ENCODE measurements around the gene OPCML. TPM values are rescaled to one million over a fixed set of nuclear protein-coding genes. Genes with fewer than 3 reads are reported as not detected.

Gene OPCML
- total RNA-seq, 2 donors from 2014 or later = 0.04 TPM; not detected in 1

DNA sequence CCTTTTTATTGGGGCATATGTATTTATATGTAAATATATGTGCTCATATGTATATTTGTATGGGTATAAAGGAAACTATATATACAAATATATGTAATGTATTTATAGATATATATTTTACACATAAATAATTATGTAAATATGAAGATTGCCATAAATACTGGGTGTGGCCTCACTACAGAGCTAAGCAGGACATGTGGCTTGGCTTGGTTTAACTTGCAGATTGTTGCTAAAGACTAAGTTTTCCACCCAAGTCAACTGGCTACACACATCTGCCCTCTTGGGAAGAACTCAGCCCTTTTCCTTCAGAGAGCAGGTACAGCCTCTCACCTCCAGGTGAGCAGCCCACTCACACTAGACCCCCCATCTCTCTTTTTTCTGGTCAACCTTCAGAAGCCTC lies 315.5 kb downstream of the OPCML start:
- Histone ChIP-seq H3K36me3 (no peaks in the 10 kb centered on the region), H3K4me3 (no peak overlapping the region), H3K9me3 (no peaks in the 10 kb centered on the region), H3K27me3 (no peaks in the 10 kb centered on the region), H3K4me1 (no peaks in the 10 kb centered on the region), H3K27ac (no peak overlapping the region)
- no peak for DNase-seq (ENCODE audit: low spot score)
- TF ChIP-seq, protein P1, sequence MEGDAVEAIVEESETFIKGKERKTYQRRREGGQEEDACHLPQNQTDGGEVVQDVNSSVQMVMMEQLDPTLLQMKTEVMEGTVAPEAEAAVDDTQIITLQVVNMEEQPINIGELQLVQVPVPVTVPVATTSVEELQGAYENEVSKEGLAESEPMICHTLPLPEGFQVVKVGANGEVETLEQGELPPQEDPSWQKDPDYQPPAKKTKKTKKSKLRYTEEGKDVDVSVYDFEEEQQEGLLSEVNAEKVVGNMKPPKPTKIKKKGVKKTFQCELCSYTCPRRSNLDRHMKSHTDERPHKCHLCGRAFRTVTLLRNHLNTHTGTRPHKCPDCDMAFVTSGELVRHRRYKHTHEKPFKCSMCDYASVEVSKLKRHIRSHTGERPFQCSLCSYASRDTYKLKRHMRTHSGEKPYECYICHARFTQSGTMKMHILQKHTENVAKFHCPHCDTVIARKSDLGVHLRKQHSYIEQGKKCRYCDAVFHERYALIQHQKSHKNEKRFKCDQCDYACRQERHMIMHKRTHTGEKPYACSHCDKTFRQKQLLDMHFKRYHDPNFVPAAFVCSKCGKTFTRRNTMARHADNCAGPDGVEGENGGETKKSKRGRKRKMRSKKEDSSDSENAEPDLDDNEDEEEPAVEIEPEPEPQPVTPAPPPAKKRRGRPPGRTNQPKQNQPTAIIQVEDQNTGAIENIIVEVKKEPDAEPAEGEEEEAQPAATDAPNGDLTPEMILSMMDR (IDR thresholded peaks at IDR 0.05) = no peak

DNA sequence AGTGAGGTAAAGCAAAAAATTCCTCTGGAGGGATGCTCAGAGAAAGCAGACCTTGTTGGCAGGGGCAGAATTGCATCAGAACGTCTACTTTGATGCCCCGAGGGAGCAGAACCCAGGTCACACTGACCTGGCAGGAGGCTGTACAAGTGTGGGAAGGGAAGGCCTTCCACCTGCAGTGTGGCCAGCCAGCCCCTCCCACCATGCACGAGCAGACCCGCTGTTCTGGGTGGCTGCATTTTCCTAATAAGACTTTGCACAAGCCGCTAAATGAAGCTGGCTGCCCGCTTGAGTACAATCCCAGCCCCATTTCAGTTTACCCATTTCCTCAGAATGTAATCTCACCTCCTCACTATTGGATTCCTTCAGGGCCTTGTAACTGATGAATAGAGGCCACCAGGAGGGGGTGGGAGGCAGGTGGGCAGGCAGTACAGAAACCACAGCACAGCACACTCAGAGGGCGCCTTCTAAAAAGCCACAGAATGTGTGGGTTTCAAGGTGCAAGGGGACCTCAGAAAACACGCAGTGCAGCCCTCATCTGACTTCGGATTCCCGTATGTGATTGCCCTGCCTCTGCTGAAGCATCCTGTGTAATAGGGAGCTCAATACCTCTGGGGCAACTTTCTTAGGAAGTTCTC lies 316.6 kb downstream of the OPCML start:
- Histone ChIP-seq H3K27me3 (no peaks in the 10 kb centered on the region), H3K36me3 (no peaks in the 10 kb centered on the region)
- TF ChIP-seq, protein P1 (IDR thresholded peaks at IDR 0.05) = no peak

DNA sequence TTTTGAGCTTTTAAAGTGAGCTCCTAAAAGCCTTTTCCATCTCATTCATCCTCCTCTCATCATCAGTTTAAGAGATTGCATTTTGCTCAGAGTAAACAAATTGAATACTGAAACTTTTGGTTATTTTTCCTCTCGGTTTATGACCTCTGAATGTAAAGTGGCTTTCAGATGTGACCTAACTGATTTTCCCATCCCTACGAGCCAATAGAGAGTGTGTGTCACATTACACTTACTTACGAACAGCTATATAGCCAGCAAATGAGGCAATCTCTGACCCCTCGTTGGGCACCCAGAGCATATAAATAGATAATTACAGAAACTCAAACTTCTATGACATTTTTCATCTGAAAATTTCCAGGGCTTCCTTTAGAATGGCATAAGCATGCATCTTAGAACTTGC lies 317.7 kb downstream of the OPCML start:
- Histone ChIP-seq H3K4me1 (no peaks in the 10 kb centered on the region), H3K4me3 (no peak overlapping the region), H3K9me3 (no peaks in the 10 kb centered on the region), H3K27me3 (no peaks in the 10 kb centered on the region), H3K27ac (no peak overlapping the region), H3K36me3 (no peaks in the 10 kb centered on the region)
- no peak for DNase-seq (ENCODE audit: low spot score)
- TF ChIP-seq, protein P1 (IDR thresholded peaks at IDR 0.05) = no peak

More for the DNA sequence above, 316.6 kb downstream of the OPCML start:
- Histone ChIP-seq H3K4me3 (no peak overlapping the region), H3K9me3 (no peaks in the 10 kb centered on the region), H3K4me1 (no peaks in the 10 kb centered on the region), H3K27ac (no peak overlapping the region)
- DNase-seq (ENCODE audit: low spot score) = peak; percentile 1

DNA sequence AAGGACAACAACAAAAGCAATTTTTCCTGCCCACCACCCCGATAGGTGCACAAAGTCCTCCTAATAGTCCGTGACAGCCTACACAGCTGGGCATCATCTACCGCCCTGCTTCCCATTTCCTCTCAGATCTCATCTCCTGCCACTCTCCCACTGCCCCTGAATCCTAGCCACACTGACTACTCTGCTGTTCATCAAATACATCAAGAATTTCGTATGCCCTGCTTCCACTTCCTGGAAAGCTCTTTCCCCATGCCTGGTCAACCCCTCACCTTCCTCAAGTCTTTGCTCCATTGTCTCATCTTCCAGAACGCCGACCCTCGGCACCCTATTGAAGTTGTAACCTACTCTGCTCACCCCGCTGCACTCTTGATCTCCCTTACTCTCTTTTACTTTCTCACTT lies 320.1 kb downstream of the OPCML start:
- Histone ChIP-seq H3K4me3 (no peak overlapping the region), H3K27me3 (no peaks in the 10 kb centered on the region), H3K9me3 (no peaks in the 10 kb centered on the region), H3K4me1 (no peaks in the 10 kb centered on the region), H3K27ac (no peak overlapping the region), H3K36me3 (no peaks in the 10 kb centered on the region)
- no peak for DNase-seq (ENCODE audit: low spot score)
- TF ChIP-seq, protein P1 (IDR thresholded peaks at IDR 0.05) = no peak

DNA sequence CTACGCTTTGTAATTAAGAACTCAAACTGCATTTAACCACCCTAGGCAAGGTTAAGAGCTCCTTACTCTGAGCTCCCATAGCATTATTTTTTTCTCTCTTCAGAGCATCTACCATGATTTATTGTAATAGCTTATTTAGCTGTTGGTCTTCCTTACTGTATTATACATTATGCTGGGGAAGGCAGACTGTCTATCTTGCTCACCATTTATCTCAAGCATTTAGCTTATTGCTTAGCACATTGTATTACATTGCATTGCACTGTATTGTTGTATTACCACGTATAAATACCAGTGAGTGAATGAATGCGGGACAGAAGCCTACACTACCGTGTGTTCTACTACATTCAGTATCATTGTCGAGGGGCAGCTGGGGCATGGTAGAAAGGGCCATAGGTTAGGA lies 324.3 kb downstream of the OPCML start:
- no peaks in the 10 kb centered on the region for H3K4me1 ChIP-seq
- DNase-seq (ENCODE audit: low spot score) = no peak
- no peaks in the 10 kb centered on the region for H3K9me3 ChIP-seq
- no peaks in the 10 kb centered on the region for H3K27me3 ChIP-seq
- H3K27ac ChIP-seq = no peak overlapping the region
- H3K36me3 ChIP-seq = no peaks in the 10 kb centered on the region
- TF ChIP-seq, protein P1 (IDR thresholded peaks at IDR 0.05) = no peak
- H3K4me3 ChIP-seq = no peak overlapping the region
